ENCODE data around the gene TMEM51. TPM values are rescaled to one million over a fixed set of nuclear protein-coding genes. Genes with fewer than 3 reads are reported as not detected.

TMEM51 gene
- total RNA-seq, 1 donor from 2014 or later: 6.9 TPM

DNA sequence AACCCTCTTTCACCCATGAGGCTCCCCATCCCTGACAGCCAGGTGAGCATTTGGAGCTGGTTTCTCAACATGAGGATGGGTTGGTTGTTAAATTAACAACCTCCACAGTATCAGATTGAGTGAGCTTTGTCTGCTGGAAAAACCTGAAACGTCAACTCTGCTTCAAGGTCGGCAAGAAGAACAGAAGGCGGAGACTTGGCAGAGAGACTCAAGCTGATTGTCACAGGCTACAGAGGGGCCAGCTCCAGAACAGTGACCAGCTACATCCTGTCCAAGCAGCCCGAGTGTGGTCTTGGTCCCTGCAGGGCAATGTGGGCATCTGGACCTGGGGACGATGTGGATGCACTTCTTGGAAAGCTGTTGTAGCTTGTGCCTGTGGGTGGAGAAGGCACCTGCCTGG, 36.6 kb upstream of the TMEM51 start:
- H3K4me2 ChIP-seq (ENCODE audit: low read length): no peak overlapping the region
- H3K4me3 Mint-ChIP-seq (ENCODE audit: unreplicated experiment): no peak overlapping the region
- no peaks in the 10 kb centered on the region for H3K4me1 ChIP-seq (ENCODE audit: insufficient read depth, low read length)
- TF ChIP-seq, protein P1, sequence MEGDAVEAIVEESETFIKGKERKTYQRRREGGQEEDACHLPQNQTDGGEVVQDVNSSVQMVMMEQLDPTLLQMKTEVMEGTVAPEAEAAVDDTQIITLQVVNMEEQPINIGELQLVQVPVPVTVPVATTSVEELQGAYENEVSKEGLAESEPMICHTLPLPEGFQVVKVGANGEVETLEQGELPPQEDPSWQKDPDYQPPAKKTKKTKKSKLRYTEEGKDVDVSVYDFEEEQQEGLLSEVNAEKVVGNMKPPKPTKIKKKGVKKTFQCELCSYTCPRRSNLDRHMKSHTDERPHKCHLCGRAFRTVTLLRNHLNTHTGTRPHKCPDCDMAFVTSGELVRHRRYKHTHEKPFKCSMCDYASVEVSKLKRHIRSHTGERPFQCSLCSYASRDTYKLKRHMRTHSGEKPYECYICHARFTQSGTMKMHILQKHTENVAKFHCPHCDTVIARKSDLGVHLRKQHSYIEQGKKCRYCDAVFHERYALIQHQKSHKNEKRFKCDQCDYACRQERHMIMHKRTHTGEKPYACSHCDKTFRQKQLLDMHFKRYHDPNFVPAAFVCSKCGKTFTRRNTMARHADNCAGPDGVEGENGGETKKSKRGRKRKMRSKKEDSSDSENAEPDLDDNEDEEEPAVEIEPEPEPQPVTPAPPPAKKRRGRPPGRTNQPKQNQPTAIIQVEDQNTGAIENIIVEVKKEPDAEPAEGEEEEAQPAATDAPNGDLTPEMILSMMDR (IDR thresholded peaks at IDR 0.05; ENCODE audit: insufficient read depth, low read depth, low read length): no peak
- TF ChIP-seq EZH2 (IDR thresholded peaks at IDR 0.05; ENCODE audit: insufficient read depth, low read length): no peak
- FAIRE-seq: no peak
- no peaks in the 10 kb centered on the region for H3K79me2 ChIP-seq (ENCODE audit: insufficient read depth, low read length)
- H3K9me3 Mint-ChIP-seq (ENCODE audit: unreplicated experiment): no peaks in the 10 kb centered on the region
- H3K36me3 Mint-ChIP-seq (ENCODE audit: low read depth, unreplicated experiment): no peaks in the 10 kb centered on the region
- H2AFZ ChIP-seq (ENCODE audit: low read depth, low read length): no peak overlapping the region
- H3K27ac Mint-ChIP-seq (ENCODE audit: unreplicated experiment): no peak overlapping the region
- H4K20me1 ChIP-seq (ENCODE audit: insufficient read depth, low read length): no peaks in the 10 kb centered on the region
- no peak overlapping the region for H3K4me3 ChIP-seq (ENCODE audit: insufficient read depth, low read depth, low read length)
- H3K9ac ChIP-seq (ENCODE audit: low read length): no peak overlapping the region
- H3K27ac ChIP-seq (ENCODE audit: low read depth, low read length): no peak overlapping the region
- no peaks in the 10 kb centered on the region for H3K36me3 ChIP-seq (ENCODE audit: insufficient read depth, low read length)
- peaks cover 51% of the 10 kb centered on the region for H3K27me3 Mint-ChIP-seq (ENCODE audit: low read depth, unreplicated experiment)
- no peaks in the 10 kb centered on the region for H3K4me1 Mint-ChIP-seq (ENCODE audit: low read depth, unreplicated experiment)
- peaks cover 8% of the 10 kb centered on the region for H3K27me3 ChIP-seq (ENCODE audit: insufficient read depth, low read length)
- DNase-seq (ENCODE audit: low read depth): no peak
- no peaks in the 10 kb centered on the region for H3K9me3 ChIP-seq (ENCODE audit: insufficient read depth, low read depth, low read length)

DNA sequence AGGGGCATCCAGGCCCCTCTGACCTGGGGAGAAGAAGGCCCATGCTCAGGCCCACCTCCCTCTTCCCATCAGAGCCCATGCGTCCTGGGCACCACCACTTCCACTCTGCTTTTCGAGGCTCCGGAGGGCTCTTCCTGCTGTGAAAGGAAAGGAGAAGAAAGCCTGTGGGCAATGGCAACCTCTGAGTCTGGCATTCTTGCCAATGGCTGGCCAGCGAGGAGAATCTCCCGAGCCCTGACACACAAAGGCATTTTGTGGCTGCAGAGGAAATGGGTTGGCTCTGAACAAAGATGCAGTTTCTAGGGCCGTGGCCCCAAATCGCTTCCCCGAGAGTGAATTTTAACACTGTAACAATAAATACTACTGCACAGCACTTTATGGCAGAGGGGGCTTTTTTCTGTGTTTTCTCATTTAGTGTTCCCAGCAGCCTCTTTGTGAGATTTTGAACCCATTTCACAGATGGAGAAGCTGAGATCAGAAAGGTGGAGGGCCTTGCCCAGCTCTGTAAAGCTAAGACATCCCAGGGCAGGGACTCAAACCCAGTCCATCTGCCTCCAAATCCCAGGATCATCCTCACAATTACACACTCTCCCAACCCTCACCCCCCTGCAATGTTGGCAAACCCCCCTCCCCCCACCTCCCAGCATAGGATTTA, 35.7 kb upstream of the TMEM51 start:
- Mint-ChIP-seq H3K9me3 (ENCODE audit: unreplicated experiment) (no peaks in the 10 kb centered on the region), H3K36me3 (ENCODE audit: low read depth, unreplicated experiment) (no peaks in the 10 kb centered on the region), H3K27ac (ENCODE audit: unreplicated experiment) (no peak overlapping the region), H3K4me1 (ENCODE audit: low read depth, unreplicated experiment) (no peaks in the 10 kb centered on the region), H3K4me3 (ENCODE audit: unreplicated experiment) (no peak overlapping the region), H3K27me3 (ENCODE audit: low read depth, unreplicated experiment) (peaks cover 54% of the 10 kb centered on the region)
- no peak for TF ChIP-seq EZH2 (IDR thresholded peaks at IDR 0.05; ENCODE audit: insufficient read depth, low read length)
- TF ChIP-seq, protein P1 (IDR thresholded peaks at IDR 0.05; ENCODE audit: insufficient read depth, low read depth, low read length): no peak
- no peak overlapping the region for H3K27ac ChIP-seq (ENCODE audit: low read depth, low read length)
- no peaks in the 10 kb centered on the region for H3K9me3 ChIP-seq (ENCODE audit: insufficient read depth, low read depth, low read length)
- no peaks in the 10 kb centered on the region for H3K4me1 ChIP-seq (ENCODE audit: insufficient read depth, low read length)
- no peak overlapping the region for H3K9ac ChIP-seq (ENCODE audit: low read length)
- DNase-seq (ENCODE audit: low read depth) (no peak), FAIRE-seq (no peak)
- no peak overlapping the region for H3K4me2 ChIP-seq (ENCODE audit: low read length)
- H3K36me3 ChIP-seq (ENCODE audit: insufficient read depth, low read length): no peaks in the 10 kb centered on the region
- H3K4me3 ChIP-seq (ENCODE audit: insufficient read depth, low read depth, low read length): no peak overlapping the region
- no peaks in the 10 kb centered on the region for H4K20me1 ChIP-seq (ENCODE audit: insufficient read depth, low read length)
- H3K79me2 ChIP-seq (ENCODE audit: insufficient read depth, low read length): no peaks in the 10 kb centered on the region
- no peak overlapping the region for H2AFZ ChIP-seq (ENCODE audit: low read depth, low read length)
- peaks cover 8% of the 10 kb centered on the region for H3K27me3 ChIP-seq (ENCODE audit: insufficient read depth, low read length)

DNA sequence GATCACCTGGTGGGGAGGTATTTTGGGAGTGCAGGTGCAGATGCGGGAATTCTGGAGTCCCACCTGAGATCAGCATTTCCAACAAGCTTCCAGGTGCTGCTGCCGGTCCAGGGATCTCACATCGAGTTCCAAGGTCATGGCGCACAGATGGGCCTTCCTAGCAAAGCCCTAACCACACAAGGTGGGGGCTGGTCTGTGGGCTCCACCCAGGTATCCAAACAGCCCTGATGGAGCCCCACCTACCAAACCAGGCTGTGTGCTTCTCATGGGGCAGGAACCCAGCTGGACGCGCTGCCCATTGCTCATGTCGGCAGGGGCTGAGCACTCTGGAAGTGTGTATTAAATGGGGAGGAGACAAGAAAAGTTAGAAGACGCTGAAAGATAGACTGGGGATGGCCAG, 35.0 kb upstream of the TMEM51 start:
- H3K4me1 ChIP-seq (ENCODE audit: insufficient read depth, low read length): no peaks in the 10 kb centered on the region
- no peak overlapping the region for H3K27ac ChIP-seq (ENCODE audit: low read depth, low read length)
- H3K79me2 ChIP-seq (ENCODE audit: insufficient read depth, low read length): no peaks in the 10 kb centered on the region
- no peak overlapping the region for H3K27ac Mint-ChIP-seq (ENCODE audit: unreplicated experiment)
- peaks cover 8% of the 10 kb centered on the region for H3K27me3 ChIP-seq (ENCODE audit: insufficient read depth, low read length)
- no peak overlapping the region for H3K4me3 Mint-ChIP-seq (ENCODE audit: unreplicated experiment)
- H3K4me3 ChIP-seq (ENCODE audit: insufficient read depth, low read depth, low read length): no peak overlapping the region
- no peak overlapping the region for H2AFZ ChIP-seq (ENCODE audit: low read depth, low read length)
- H3K4me1 Mint-ChIP-seq (ENCODE audit: low read depth, unreplicated experiment): no peaks in the 10 kb centered on the region
- no peaks in the 10 kb centered on the region for H3K9me3 Mint-ChIP-seq (ENCODE audit: unreplicated experiment)
- no peak for TF ChIP-seq EZH2 (IDR thresholded peaks at IDR 0.05; ENCODE audit: insufficient read depth, low read length)
- TF ChIP-seq, protein P1 (IDR thresholded peaks at IDR 0.05; ENCODE audit: insufficient read depth, low read depth, low read length): no peak
- H3K36me3 Mint-ChIP-seq (ENCODE audit: low read depth, unreplicated experiment): no peaks in the 10 kb centered on the region
- no peaks in the 10 kb centered on the region for H4K20me1 ChIP-seq (ENCODE audit: insufficient read depth, low read length)
- H3K4me2 ChIP-seq (ENCODE audit: low read length): no peak overlapping the region
- H3K9ac ChIP-seq (ENCODE audit: low read length): no peak overlapping the region
- H3K36me3 ChIP-seq (ENCODE audit: insufficient read depth, low read length): no peaks in the 10 kb centered on the region
- H3K27me3 Mint-ChIP-seq (ENCODE audit: low read depth, unreplicated experiment): peaks cover 57% of the 10 kb centered on the region
- H3K9me3 ChIP-seq (ENCODE audit: insufficient read depth, low read depth, low read length): no peaks in the 10 kb centered on the region
- DNase-seq (ENCODE audit: low read depth): no peak
- FAIRE-seq: no peak

Data from astrocyte (in vitro differentiated cells and primary cell).